GM12878 (cell line): ENCODE results near the gene ARX. TPM values are rescaled to one million over a fixed set of nuclear protein-coding genes. Genes with fewer than 3 reads are reported as not detected.

Source experiments
- ATAC-seq: fragments of 200-7000 bp; cut with Tn5 transposase; 3 replicates; pipeline ENCODE4 v1.9.1; 2020; ENCODE audit warnings: mild to moderate bottlenecking, moderate library complexity
- BruUV-seq: library from RNA; stranded (reverse); fragments of 400-500 nt; replicated peaks from 2 replicates; lab custom pipeline; 2021; lab: Mats Ljungman, UMichigan
- CTCF ChIA-PET: fragments of 300-600 bp; sonication (Branson Sonifier 250); formaldehyde crosslinking; extraction: SDS; loops from one replicate; lab custom pipeline; 2021; ENCODE audit warnings: inconsistent platforms; lab: Yijun Ruan, JAX
- POLR2A ChIA-PET: fragments of 350-600 bp; formaldehyde crosslinking; extraction: SDS; loops from one replicate; lab custom pipeline; 2021; ENCODE audit warnings: inconsistent platforms; lab: Charles Lee
- RAD21 ChIA-PET: fragments of 300-600 bp; sonication (Branson Sonifier 250); formaldehyde crosslinking; loops from one replicate; lab custom pipeline; 2023; ENCODE audit warnings: antibody characterized with exemption; ENCODE audit not compliant: unreplicated experiment; lab: Charles Lee
- SMC1A ChIA-PET: fragments of 300-600 bp; sonication (Branson Sonifier 250); formaldehyde crosslinking; loops from one replicate; lab custom pipeline; 2023; ENCODE audit not compliant: unreplicated experiment, uncharacterized antibody; lab: Charles Lee
- DNase-seq: peaks from one replicate; pipeline ENCODE4 v3.0.0-alpha.2; 2011; ENCODE audit warnings: low read depth, low spot score
- FAIRE-seq: peaks from 3 replicates; lab custom pipeline; 2011; peaks lifted over from hg19 to GRCh38; lab: Jason Lieb, UNC
- H2AFZ ChIP-seq: 2 replicates; pipeline ENCODE4 v1.6.0; 2011; ENCODE audit warnings: low read depth, low read length, control low read depth; ENCODE audit not compliant: control insufficient read depth
- H3K27ac ChIP-seq: 2 replicates; pipeline ENCODE4 v1.5.1; 2011; ENCODE audit warnings: control low read depth; ENCODE audit not compliant: control insufficient read depth, insufficient read depth
- H3K27me3 ChIP-seq, 2 experiments: replicated peaks in 1 of 2; 2 replicates each; pipeline versions ENCODE4 v1.6.0 to v1.6.1; 2011; ENCODE audit warnings: low read length in 1 of 2; ENCODE audit not compliant: control insufficient read depth in 2 of 2, insufficient read depth in 2 of 2
- H3K36me3 ChIP-seq, 2 experiments: 2 replicates each; pipeline ENCODE4 v1.5.1; 2011; ENCODE audit warnings: low read length in 1 of 2; ENCODE audit not compliant: control insufficient read depth in 2 of 2, insufficient read depth in 2 of 2
- H3K4me1 ChIP-seq: 2 replicates; pipeline ENCODE4 v1.6.1; 2011; ENCODE audit warnings: mild to moderate bottlenecking, low read length, moderate library complexity, mixed read lengths; ENCODE audit not compliant: control insufficient read depth, insufficient read depth
- H3K4me2 ChIP-seq: 2 replicates; pipeline ENCODE4 v1.6.0; 2011; ENCODE audit warnings: control low read depth; ENCODE audit not compliant: control insufficient read depth, insufficient read depth
- H3K4me3 ChIP-seq: fragments of 200-600 bp; sonication (generic); 2 replicates; pipeline ENCODE4 v1.5.1; 2016
- H3K79me2 ChIP-seq: 2 replicates; pipeline ENCODE4 v1.6.0; 2011; ENCODE audit warnings: low read length; ENCODE audit not compliant: control insufficient read depth, insufficient read depth
- H3K9ac ChIP-seq: 2 replicates; pipeline ENCODE4 v1.8.0; 2011; ENCODE audit warnings: low read length, control low read depth, mixed read lengths; ENCODE audit not compliant: control insufficient read depth, insufficient read depth
- H3K9me3 ChIP-seq: replicated peaks from 3 replicates; pipeline ENCODE4 v1.5.1; 2011; ENCODE audit warnings: mild to moderate bottlenecking, low read length; ENCODE audit not compliant: control insufficient read depth, insufficient read depth
- H4K20me1 ChIP-seq: 2 replicates; pipeline ENCODE4 v1.6.0; 2011; ENCODE audit not compliant: control insufficient read depth, insufficient read depth
- ASH2L ChIP-seq: fragments of 300-600, 200-600 bp; sonication (generic); IDR thresholded peaks from 2 replicates; pipeline ENCODE4 v1.6.1; 2017; ENCODE audit warnings: low read depth, mild to moderate bottlenecking, borderline replicate concordance
- ATF3 ChIP-seq: IDR thresholded peaks from 2 replicates; pipeline ENCODE4 v1.6.1; 2011; ENCODE audit warnings: low read depth, mild to moderate bottlenecking, low read length, moderate library complexity, borderline replicate concordance; ENCODE audit errors: extremely low read depth
- BRCA1 ChIP-seq: IDR thresholded peaks from 2 replicates; pipeline ENCODE4 v1.6.1; 2011; ENCODE audit warnings: low read depth, low read length, improper control_type of control experiment
- FOS ChIP-seq: IDR thresholded peaks from 3 replicates; pipeline ENCODE4 v1.6.1; 2011; ENCODE audit warnings: borderline replicate concordance; ENCODE audit not compliant: insufficient read length; ENCODE audit errors: extremely low read depth
- FOXM1 ChIP-seq: IDR thresholded peaks from 2 replicates; pipeline ENCODE4 v1.6.1; 2012; ENCODE audit warnings: low read depth, mild to moderate bottlenecking, inconsistent platforms, low read length, moderate library complexity
- HCFC1 ChIP-seq: fragments of 150-350 bp; IDR thresholded peaks from 2 replicates; pipeline ENCODE4 v1.6.1; 2014; ENCODE audit warnings: low read length
- IKZF1 ChIP-seq: fragments of 450-650 bp; conservative IDR thresholded peaks from 2 replicates; pipeline ENCODE4 v1.6.1; 2017; ENCODE audit warnings: antibody characterized with exemption, mild to moderate bottlenecking
- JUNB ChIP-seq: IDR thresholded peaks from 2 replicates; pipeline ENCODE4 v1.6.1; 2016; ENCODE audit warnings: antibody characterized with exemption, mild to moderate bottlenecking
- KAT2A ChIP-seq: conservative IDR thresholded peaks from 2 replicates; pipeline ENCODE4 v1.6.1; 2011; ENCODE audit warnings: low read depth, low read length; ENCODE audit not compliant: control insufficient read depth
- MEF2B ChIP-seq: fragments of 450-650 bp; IDR thresholded peaks from 2 replicates; pipeline ENCODE4 v1.6.1; 2018; ENCODE audit warnings: mild to moderate bottlenecking, moderate library complexity; ENCODE audit not compliant: partially characterized antibody, poor library complexity, severe bottlenecking
- RAD51 ChIP-seq: fragments of 450-650 bp; IDR thresholded peaks from 2 replicates; pipeline ENCODE4 v1.6.1; 2016; ENCODE audit warnings: moderate library complexity, mild to moderate bottlenecking, inconsistent platforms
- RBBP5 ChIP-seq: fragments of 200-600 bp; sonication (generic); conservative IDR thresholded peaks from 2 replicates; pipeline ENCODE4 v1.6.1; 2016
- RELB ChIP-seq: fragments of 450-650 bp; IDR thresholded peaks from 2 replicates; pipeline ENCODE4 v1.6.1; 2017; ENCODE audit warnings: low read depth, mild to moderate bottlenecking, moderate library complexity
- SREBF1 ChIP-seq: IDR thresholded peaks from 2 replicates; pipeline ENCODE4 v1.6.1; 2012; ENCODE audit warnings: mild to moderate bottlenecking, low read length
- ZNF384 ChIP-seq: IDR thresholded peaks from 2 replicates; pipeline ENCODE4 v1.6.1; 2012; ENCODE audit warnings: low read depth, mild to moderate bottlenecking, low read length, improper control_type of control experiment, borderline replicate concordance
- ZNF622 ChIP-seq: fragments of 450-650 bp; IDR thresholded peaks from 2 replicates; pipeline ENCODE4 v1.6.1; 2017; ENCODE audit warnings: mild to moderate bottlenecking, inconsistent platforms
- WGBS: methylation state at CpG from one replicate; pipeline ENCODE4 v1.1.6; 2016; ENCODE audit warnings: low lambda C conversion rate; ENCODE audit not compliant: insufficient replicate concordance, insufficient coverage; ENCODE audit errors: missing lambda C conversion rate; 5-methylcytosine and 5-hydroxymethylcytosine counted together
- in situ Hi-C: fragments of 300-500 bp; cut with MboI; formaldehyde crosslinking; loops from 9 replicates; pipeline ENCODE4 v1.14.3; 2018; ENCODE audit warnings: mixed read lengths
- intact Hi-C: fragments of 100-400 bp; cut with micrococcal nuclease; formaldehyde crosslinking; loops from one replicate; pipeline ENCODE4 v1.14.2; 2022; ENCODE audit not compliant: unreplicated experiment
- polyA plus RNA-seq, 11 experiments: library from polyadenylated mRNA; depleted of rRNA in 4 of 11; unstranded in 6 of 11; stranded (reverse) in 5 of 11; fragments of >200 nt; fragmentation: Nextera tagmentation in 4 of 11; fragmentation: Illumina TruSeq in 1 of 11; extraction: Ambion mirVana in 4 of 11; extraction: Trizol in 1 of 11; gene quantifications; 1 replicate in 1 of 11; 2 replicates in 10 of 11; pipeline versions ENCODE4 v1.2.1 to v1.2.3, GENCODE V29; 2011 to 2016; ENCODE audit warnings: inconsistent platforms in 2 of 11, missing spikeins in 2 of 11, low read depth in 1 of 11
- total RNA-seq, 4 experiments: library from RNA; depleted of rRNA in 3 of 4; stranded (reverse); fragments of >200 nt in 3 of 4; fragmentation: Illumina TruSeq in 1 of 4; extraction: Trizol in 1 of 4; gene quantifications; 2 replicates each; pipeline versions ENCODE4 v1.2.1 to v1.2.3, GENCODE V29; 2013 to 2021
- TF ChIP-seq, protein P1 (sequence below): fragments of 450-650 bp; IDR thresholded peaks from 2 replicates; pipeline ENCODE4 v1.6.1; 2014; ENCODE audit warnings: mild to moderate bottlenecking
- TF ChIP-seq, protein P2 (sequence below): fragments of 450-650 bp; IDR thresholded peaks from 2 replicates; pipeline ENCODE4 v1.6.1; 2016; ENCODE audit warnings: mild to moderate bottlenecking

ARX gene
- total and polyA plus RNA-seq, 10 of the 15 experiments (the other 5 are each of a cell fraction or from before 2014, with no cell fraction given), result 0.03 TPM; not detected in 9

GRCh38 chrX:25014366-25014838 lies 1.4 kb downstream of the ARX start:
- no peak for TF ChIP-seq RBBP5
- TF ChIP-seq SREBF1, result no peak
- no peak for TF ChIP-seq ASH2L
- TF ChIP-seq, protein P1, sequence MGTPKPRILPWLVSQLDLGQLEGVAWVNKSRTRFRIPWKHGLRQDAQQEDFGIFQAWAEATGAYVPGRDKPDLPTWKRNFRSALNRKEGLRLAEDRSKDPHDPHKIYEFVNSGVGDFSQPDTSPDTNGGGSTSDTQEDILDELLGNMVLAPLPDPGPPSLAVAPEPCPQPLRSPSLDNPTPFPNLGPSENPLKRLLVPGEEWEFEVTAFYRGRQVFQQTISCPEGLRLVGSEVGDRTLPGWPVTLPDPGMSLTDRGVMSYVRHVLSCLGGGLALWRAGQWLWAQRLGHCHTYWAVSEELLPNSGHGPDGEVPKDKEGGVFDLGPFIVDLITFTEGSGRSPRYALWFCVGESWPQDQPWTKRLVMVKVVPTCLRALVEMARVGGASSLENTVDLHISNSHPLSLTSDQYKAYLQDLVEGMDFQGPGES, result no peak
- TF ChIP-seq HCFC1, result no peak
- no peak for TF ChIP-seq MEF2B
- no peak for TF ChIP-seq RAD51
- no peak for TF ChIP-seq FOS
- TF ChIP-seq, protein P2, sequence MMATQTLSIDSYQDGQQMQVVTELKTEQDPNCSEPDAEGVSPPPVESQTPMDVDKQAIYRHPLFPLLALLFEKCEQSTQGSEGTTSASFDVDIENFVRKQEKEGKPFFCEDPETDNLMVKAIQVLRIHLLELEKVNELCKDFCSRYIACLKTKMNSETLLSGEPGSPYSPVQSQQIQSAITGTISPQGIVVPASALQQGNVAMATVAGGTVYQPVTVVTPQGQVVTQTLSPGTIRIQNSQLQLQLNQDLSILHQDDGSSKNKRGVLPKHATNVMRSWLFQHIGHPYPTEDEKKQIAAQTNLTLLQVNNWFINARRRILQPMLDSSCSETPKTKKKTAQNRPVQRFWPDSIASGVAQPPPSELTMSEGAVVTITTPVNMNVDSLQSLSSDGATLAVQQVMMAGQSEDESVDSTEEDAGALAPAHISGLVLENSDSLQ, result no peak
- TF ChIP-seq RELB, result no peak
- no peak for TF ChIP-seq FOXM1
- TF ChIP-seq ATF3, result no peak
- no peak for TF ChIP-seq IKZF1
- TF ChIP-seq ZNF622, result no peak
- no peak for TF ChIP-seq KAT2A
- no peak for TF ChIP-seq JUNB
- TF ChIP-seq ZNF384, result no peak
- no peak for TF ChIP-seq BRCA1
- Histone ChIP-seq H3K27me3 (peaks cover 3 to 9% of the 10 kb centered on the region in 2 experiments), H3K9me3 (no peaks in the 10 kb centered on the region; the same call in 2 of the 3 replicates), H3K4me3 (no peak overlapping the region), H3K27ac (no peak overlapping the region), H4K20me1 (no peaks in the 10 kb centered on the region), H3K36me3 (no peaks in the 10 kb centered on the region), H3K4me1 (no peaks in the 10 kb centered on the region), H2AFZ (no peak overlapping the region), H3K79me2 (no peaks in the 10 kb centered on the region), H3K9ac (no peak overlapping the region), H3K4me2 (no peak overlapping the region)
- in situ Hi-C loops (no loop called here), intact Hi-C loops (no loop called here)
- WGBS, result 42% methylated on average over 18 of the region's 19 CpGs
- ChIA-PET SMC1A (no interaction called here), RAD21 (no interaction called here), POLR2A (no interaction called here), CTCF (no interaction called here)
- FAIRE-seq (no peak), ATAC-seq (no peak), DNase-seq (no peak)
- BruUV-seq, result no TSS peak
